ENCODE measurements around the gene PTGER2.

Gene PTGER2

DNA sequence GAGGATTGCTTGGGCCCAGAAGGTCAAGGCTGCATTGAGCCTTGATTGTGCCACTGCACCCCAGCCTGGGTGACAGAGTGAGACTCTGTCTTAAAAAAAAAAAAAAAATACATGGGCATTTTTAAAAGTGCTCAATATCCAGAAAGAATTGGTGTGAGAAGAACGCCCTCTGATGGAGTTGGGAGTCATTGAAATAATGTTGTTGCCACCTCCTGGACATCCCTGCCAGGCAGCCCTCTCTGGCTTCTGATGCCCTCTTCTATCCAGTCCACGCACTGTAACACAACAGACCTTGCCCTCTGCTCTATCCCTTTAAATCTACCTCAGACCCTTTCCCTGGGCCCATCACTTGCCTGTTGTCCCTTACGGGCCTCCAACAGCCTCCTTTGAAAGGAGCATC is 41.7 kb upstream of the PTGER2 start:
- no peak overlapping the region for H3K27ac ChIP-seq (ENCODE audit: insufficient read depth, low read depth, low read length, poor library complexity, severe bottlenecking)
- 48 to 59% methylated on average over 3 of the region's 3 CpGs for WGBS, 2 experiments
- H3K27me3 ChIP-seq (ENCODE audit: control insufficient read depth, insufficient read depth, low read length, poor library complexity, severe bottlenecking) = peaks cover 33% of the 10 kb centered on the region
- no peaks in the 10 kb centered on the region for H3K36me3 ChIP-seq (ENCODE audit: control insufficient read depth, insufficient read depth, low read length)
- no peaks in the 10 kb centered on the region for H3K4me1 ChIP-seq (ENCODE audit: control insufficient read depth, insufficient read depth, low read length)
- H3K9me3 ChIP-seq (ENCODE audit: control insufficient read depth, low read length) = no peaks in the 10 kb centered on the region
- H3K4me3 ChIP-seq (ENCODE audit: insufficient read depth, low read depth, low read length) = no peak overlapping the region

DNA sequence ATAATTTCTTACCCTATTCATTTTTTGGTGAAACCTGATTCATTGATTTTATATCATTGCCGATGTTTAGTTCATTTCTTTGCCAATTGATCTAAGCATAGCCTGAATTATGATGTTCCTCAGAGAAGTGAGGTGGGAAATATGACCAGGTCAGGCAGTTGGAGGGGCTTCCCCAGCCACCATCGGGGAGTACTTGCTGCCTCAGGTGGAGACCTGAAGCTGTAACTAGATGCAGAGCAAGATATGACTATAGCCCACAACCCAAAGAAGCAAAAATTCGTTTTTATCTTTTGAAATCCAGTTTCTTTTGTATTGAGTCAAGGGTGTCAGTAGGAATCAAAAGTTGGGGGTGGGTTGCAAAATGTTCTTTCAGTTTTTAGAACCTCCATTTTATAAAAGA is 38.7 kb upstream of the PTGER2 start:
- Histone ChIP-seq H3K9me3 (ENCODE audit: control insufficient read depth, low read length) (no peaks in the 10 kb centered on the region), H3K4me1 (ENCODE audit: control insufficient read depth, insufficient read depth, low read length) (no peaks in the 10 kb centered on the region), H3K27ac (ENCODE audit: insufficient read depth, low read depth, low read length, poor library complexity, severe bottlenecking) (no peak overlapping the region), H3K4me3 (ENCODE audit: insufficient read depth, low read depth, low read length) (no peak overlapping the region), H3K27me3 (ENCODE audit: control insufficient read depth, insufficient read depth, low read length, poor library complexity, severe bottlenecking) (peaks cover 3% of the 10 kb centered on the region), H3K36me3 (ENCODE audit: control insufficient read depth, insufficient read depth, low read length) (no peaks in the 10 kb centered on the region)
- 59 to 63% methylated on average over 3 of the region's 3 CpGs for WGBS, 2 experiments

DNA sequence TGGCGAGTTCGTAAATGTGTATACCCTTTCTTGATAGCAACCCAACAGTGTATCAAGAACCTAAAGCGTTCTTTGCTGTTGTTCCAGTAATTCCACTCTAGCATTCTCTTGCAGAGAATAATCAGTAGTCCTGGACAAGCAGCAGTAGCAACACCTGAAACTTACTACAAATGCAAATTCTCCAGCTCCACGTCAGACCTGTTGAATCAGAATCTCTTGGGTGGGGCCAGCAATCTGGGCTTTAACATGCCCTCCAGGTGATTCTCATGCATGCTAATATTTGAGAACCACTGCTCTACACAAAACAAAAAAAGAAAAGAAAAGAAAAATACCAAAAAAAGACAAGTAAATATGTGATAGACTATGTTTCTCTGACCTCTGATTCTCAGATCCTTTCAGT is 36.6 kb upstream of the PTGER2 start:
- no peaks in the 10 kb centered on the region for H3K36me3 ChIP-seq (ENCODE audit: control insufficient read depth, insufficient read depth, low read length)
- no peak overlapping the region for H3K27ac ChIP-seq (ENCODE audit: insufficient read depth, low read depth, low read length, poor library complexity, severe bottlenecking)
- H3K4me1 ChIP-seq (ENCODE audit: control insufficient read depth, insufficient read depth, low read length) = no peaks in the 10 kb centered on the region
- H3K9me3 ChIP-seq (ENCODE audit: control insufficient read depth, low read length) = no peaks in the 10 kb centered on the region
- H3K27me3 ChIP-seq (ENCODE audit: control insufficient read depth, insufficient read depth, low read length, poor library complexity, severe bottlenecking) = no peaks in the 10 kb centered on the region
- H3K4me3 ChIP-seq (ENCODE audit: insufficient read depth, low read depth, low read length) = no peak overlapping the region
- WGBS, 2 experiments = 93 to 95% methylated on average over 4 of the region's 4 CpGs

DNA sequence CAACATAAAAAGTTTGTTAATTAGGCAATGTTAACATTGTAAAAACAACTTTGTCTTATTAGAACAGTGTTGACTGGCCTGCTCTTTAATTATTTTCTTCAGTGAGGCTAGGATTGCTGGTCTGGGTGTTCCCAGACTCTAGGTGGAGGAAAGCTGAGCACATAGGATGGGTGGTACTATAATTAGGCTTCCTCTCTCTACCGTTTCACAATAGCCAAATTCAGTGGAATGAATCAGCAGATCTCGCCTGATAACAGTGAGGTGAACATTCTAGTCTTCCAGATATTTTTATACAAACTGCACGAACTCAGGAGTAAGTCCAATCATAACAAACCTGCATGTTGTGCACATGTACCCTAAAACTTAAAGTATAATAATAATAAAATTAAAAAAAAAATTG is 34.7 kb upstream of the PTGER2 start:
- Histone ChIP-seq H3K4me3 (ENCODE audit: insufficient read depth, low read depth, low read length) (no peak overlapping the region), H3K36me3 (ENCODE audit: control insufficient read depth, insufficient read depth, low read length) (no peaks in the 10 kb centered on the region), H3K27ac (ENCODE audit: insufficient read depth, low read depth, low read length, poor library complexity, severe bottlenecking) (no peak overlapping the region), H3K27me3 (ENCODE audit: control insufficient read depth, insufficient read depth, low read length, poor library complexity, severe bottlenecking) (no peaks in the 10 kb centered on the region), H3K9me3 (ENCODE audit: control insufficient read depth, low read length) (no peaks in the 10 kb centered on the region), H3K4me1 (ENCODE audit: control insufficient read depth, insufficient read depth, low read length) (no peaks in the 10 kb centered on the region)
- WGBS, 2 experiments = 76 to 77% methylated on average over 3 of the region's 3 CpGs

DNA sequence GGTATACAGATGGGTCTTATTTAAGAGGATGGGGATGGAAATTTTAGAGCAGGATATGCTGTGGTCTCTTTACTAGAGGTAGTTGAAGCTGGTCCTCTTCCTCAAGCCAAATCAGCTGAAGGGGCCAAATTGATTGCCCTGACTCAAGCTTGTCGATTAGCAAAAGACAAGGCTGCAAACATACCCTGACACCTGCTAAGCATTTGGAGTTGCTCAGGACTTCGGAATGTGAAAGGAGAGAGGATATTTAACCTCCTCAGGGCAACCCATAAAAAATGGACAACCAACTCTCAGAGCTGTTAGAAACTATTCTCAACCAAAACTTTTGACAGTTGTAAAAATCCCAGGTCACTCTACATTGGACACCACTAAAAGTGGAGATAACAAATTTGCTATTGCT is 31.0 kb upstream of the PTGER2 start:
- no peaks in the 10 kb centered on the region for H3K27me3 ChIP-seq (ENCODE audit: control insufficient read depth, insufficient read depth, low read length, poor library complexity, severe bottlenecking)
- H3K4me3 ChIP-seq (ENCODE audit: insufficient read depth, low read depth, low read length) = no peak overlapping the region
- no peaks in the 10 kb centered on the region for H3K36me3 ChIP-seq (ENCODE audit: control insufficient read depth, insufficient read depth, low read length)
- no peaks in the 10 kb centered on the region for H3K9me3 ChIP-seq (ENCODE audit: control insufficient read depth, low read length)
- H3K27ac ChIP-seq (ENCODE audit: insufficient read depth, low read depth, low read length, poor library complexity, severe bottlenecking) = no peak overlapping the region
- H3K4me1 ChIP-seq (ENCODE audit: control insufficient read depth, insufficient read depth, low read length) = peaks cover 3% of the 10 kb centered on the region
- 90 to 92% methylated on average over 2 of the region's 2 CpGs for WGBS, 2 experiments

DNA sequence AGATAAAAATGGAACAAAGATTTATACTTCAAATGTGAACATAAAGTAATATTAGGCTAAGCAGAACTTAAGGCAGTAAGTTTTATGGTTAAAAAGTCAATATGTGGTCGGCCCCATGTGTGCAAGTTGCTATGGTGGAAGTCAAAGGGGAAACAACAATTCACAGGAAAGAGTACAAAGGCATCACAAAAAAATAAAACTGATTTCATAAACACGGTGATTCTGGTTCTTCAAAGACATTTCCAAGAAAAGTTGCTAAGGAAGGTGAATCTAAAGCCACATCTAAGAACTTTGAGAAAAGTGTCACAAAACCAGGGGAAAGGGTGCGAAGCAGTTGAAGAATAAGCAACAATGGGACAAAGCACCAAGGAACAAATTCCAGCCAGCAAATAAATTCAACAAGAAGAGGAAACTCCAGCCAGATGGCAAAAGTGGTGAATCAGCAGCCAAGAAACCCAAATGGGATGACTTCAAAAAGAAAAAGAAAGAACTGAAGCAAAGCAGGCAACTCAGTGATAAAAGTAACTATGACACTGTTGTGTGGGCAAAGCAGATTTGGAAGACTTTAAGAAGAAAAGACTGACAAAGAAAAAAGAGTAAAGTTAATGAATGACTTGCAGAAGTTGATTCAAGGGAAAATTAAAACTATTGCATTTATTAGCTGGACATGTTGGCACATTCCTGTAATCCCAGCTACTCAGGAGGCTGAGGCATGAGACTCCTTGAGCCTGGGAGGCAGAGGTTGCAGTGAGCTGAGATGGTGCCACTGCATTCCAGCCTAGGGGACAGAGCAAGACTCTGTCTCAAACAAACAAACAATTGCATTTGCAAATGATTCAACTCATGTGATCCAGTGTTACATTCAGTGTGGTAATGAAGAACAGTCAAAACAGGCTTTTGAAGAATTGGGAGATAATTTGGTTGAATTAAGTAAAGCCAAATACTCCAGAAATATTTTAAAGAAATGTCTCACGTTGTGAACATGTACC is 27.2 kb upstream of the PTGER2 start:
- Histone ChIP-seq H3K36me3 (ENCODE audit: control insufficient read depth, insufficient read depth, low read length) (no peaks in the 10 kb centered on the region), H3K27me3 (ENCODE audit: control insufficient read depth, insufficient read depth, low read length, poor library complexity, severe bottlenecking) (no peaks in the 10 kb centered on the region), H3K4me3 (ENCODE audit: insufficient read depth, low read depth, low read length) (no peak overlapping the region), H3K4me1 (ENCODE audit: control insufficient read depth, insufficient read depth, low read length) (peaks cover 3% of the 10 kb centered on the region), H3K9me3 (ENCODE audit: control insufficient read depth, low read length) (no peaks in the 10 kb centered on the region), H3K27ac (ENCODE audit: insufficient read depth, low read depth, low read length, poor library complexity, severe bottlenecking) (no peak overlapping the region)
- WGBS, 2 experiments = 90 to 91% methylated on average over 3 of the region's 4 CpGs

DNA sequence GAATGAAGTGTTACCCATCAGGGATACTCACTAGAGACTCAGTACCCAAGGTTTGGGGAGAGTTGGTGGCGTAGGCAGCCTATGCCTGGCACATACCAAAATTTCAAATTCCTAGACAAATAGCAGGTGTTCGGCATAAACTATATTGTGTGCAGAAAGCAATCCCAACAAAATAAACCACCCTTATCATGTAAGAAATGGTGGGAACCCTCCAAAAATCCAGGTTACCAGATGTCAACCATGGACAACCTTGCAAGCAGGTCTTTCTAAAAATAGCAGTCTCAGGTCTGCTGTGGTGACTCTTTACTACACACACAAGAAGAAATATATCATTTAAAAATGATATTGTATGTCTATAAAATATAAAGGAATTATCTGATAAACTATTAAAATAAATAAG is 17.7 kb upstream of the PTGER2 start:
- no peaks in the 10 kb centered on the region for H3K4me1 ChIP-seq (ENCODE audit: control insufficient read depth, insufficient read depth, low read length)
- no peak overlapping the region for H3K4me3 ChIP-seq (ENCODE audit: insufficient read depth, low read depth, low read length)
- WGBS, 2 experiments = 90 to 94% methylated on average over 2 of the region's 2 CpGs
- no peaks in the 10 kb centered on the region for H3K36me3 ChIP-seq (ENCODE audit: control insufficient read depth, insufficient read depth, low read length)
- no peak overlapping the region for H3K27ac ChIP-seq (ENCODE audit: insufficient read depth, low read depth, low read length, poor library complexity, severe bottlenecking)
- no peaks in the 10 kb centered on the region for H3K9me3 ChIP-seq (ENCODE audit: control insufficient read depth, low read length)
- no peaks in the 10 kb centered on the region for H3K27me3 ChIP-seq (ENCODE audit: control insufficient read depth, insufficient read depth, low read length, poor library complexity, severe bottlenecking)

DNA sequence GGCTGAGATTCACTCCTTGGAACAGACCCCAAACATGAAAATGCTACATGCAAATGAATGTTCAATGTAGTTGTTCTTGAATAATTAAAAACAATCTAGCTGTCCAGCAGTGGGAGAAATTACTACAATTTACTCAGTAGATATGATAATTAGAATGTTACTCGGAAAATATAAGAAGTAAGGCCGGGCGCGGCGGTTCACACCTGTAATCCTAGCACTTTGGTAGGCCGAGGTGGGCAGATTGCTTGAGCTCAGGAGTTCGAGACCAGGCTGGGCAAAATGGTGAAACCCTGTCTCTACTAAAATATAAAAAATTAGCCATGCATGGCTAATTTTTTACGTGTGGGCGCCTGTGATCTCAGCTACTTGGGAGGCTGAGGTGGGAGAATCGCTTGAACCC is 15.3 kb upstream of the PTGER2 start:
- Histone ChIP-seq H3K4me3 (ENCODE audit: insufficient read depth, low read depth, low read length) (no peak overlapping the region), H3K27ac (ENCODE audit: insufficient read depth, low read depth, low read length, poor library complexity, severe bottlenecking) (no peak overlapping the region), H3K4me1 (ENCODE audit: control insufficient read depth, insufficient read depth, low read length) (no peaks in the 10 kb centered on the region), H3K36me3 (ENCODE audit: control insufficient read depth, insufficient read depth, low read length) (no peaks in the 10 kb centered on the region), H3K27me3 (ENCODE audit: control insufficient read depth, insufficient read depth, low read length, poor library complexity, severe bottlenecking) (no peaks in the 10 kb centered on the region), H3K9me3 (ENCODE audit: control insufficient read depth, low read length) (no peaks in the 10 kb centered on the region)
- 92 to 93% methylated on average over 10 of the region's 10 CpGs for WGBS, 2 experiments

DNA sequence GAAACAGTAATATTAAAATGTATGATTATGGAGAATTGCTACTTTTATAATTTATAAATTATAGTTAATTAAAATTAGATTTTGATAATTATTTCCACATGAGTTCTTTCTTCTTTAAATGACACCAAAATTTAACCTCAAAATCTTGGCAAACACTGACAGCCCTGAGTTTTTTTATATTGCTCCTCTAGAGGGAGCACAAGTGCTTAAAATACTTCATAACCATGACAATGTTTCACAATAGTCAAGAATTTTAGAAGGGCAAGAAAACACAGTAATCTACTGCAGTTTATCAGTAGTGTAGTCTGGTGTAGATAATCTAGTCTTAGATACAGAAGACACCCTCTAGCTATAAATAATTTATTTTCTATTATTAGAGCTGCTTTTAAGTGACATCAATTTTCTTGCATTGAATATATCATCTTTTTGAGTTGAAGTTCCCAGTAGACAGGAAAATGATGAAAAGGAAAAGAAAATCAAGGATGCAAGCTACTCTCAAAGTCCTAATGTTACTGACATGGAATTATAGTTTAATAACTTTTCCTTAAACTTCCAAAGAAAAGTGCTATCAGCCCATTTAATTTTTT is 14.3 kb upstream of the PTGER2 start:
- Histone ChIP-seq H3K27me3 (ENCODE audit: control insufficient read depth, insufficient read depth, low read length, poor library complexity, severe bottlenecking) (no peaks in the 10 kb centered on the region), H3K4me3 (ENCODE audit: insufficient read depth, low read depth, low read length) (no peak overlapping the region), H3K4me1 (ENCODE audit: control insufficient read depth, insufficient read depth, low read length) (no peaks in the 10 kb centered on the region), H3K9me3 (ENCODE audit: control insufficient read depth, low read length) (no peaks in the 10 kb centered on the region), H3K27ac (ENCODE audit: insufficient read depth, low read depth, low read length, poor library complexity, severe bottlenecking) (no peak overlapping the region), H3K36me3 (ENCODE audit: control insufficient read depth, insufficient read depth, low read length) (no peaks in the 10 kb centered on the region)

DNA sequence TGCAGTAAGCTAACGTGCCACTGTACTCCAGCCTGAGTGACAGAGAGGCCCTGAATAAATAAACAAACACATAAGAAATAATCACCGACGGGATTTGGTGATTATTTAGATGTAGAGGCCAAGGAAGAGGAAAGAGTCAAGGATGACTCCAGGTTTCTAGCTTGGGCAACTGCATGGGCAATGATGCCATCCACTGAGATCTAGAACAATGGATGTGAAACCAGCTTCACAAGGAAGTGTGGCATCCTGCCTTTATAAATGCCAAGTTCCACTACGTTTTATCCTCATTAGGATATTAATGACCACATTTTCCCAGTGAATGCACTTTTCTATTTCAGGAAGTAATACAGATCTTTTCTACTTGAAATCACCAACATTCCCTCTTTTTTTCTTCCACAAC is 10.9 kb upstream of the PTGER2 start:
- Histone ChIP-seq H3K9me3 (ENCODE audit: control insufficient read depth, low read length) (no peaks in the 10 kb centered on the region), H3K36me3 (ENCODE audit: control insufficient read depth, insufficient read depth, low read length) (no peaks in the 10 kb centered on the region), H3K27me3 (ENCODE audit: control insufficient read depth, insufficient read depth, low read length, poor library complexity, severe bottlenecking) (no peaks in the 10 kb centered on the region), H3K27ac (ENCODE audit: insufficient read depth, low read depth, low read length, poor library complexity, severe bottlenecking) (no peak overlapping the region), H3K4me1 (ENCODE audit: control insufficient read depth, insufficient read depth, low read length) (no peaks in the 10 kb centered on the region), H3K4me3 (ENCODE audit: insufficient read depth, low read depth, low read length) (no peak overlapping the region)
- WGBS, 2 experiments = 92 to 96% methylated on average over 4 of the region's 4 CpGs
